ENCODE measurements around the gene PSMC2. TPM values are rescaled to one million over a fixed set of nuclear protein-coding genes. Genes with fewer than 3 reads are reported as not detected.

PSMC2 gene
- total and polyA plus RNA-seq, 2 of the 4 experiments (the other 2 are of a cell fraction): 184 to 311 TPM

GRCh38 chr7:103336761-103337160, 10.7 kb upstream of the PSMC2 start:
- H2BK5ac ChIP-seq (ENCODE audit: low read depth, low read length, poor library complexity, severe bottlenecking): no peak overlapping the region
- no peak overlapping the region for H4K8ac ChIP-seq (ENCODE audit: low read depth in 2 of 2, low read length in 2 of 2)
- in situ Hi-C loops (cut with MboI; ENCODE audit: low sequenced_read_pairs): no loop called here
- H3K4me1 ChIP-seq (ENCODE audit: control insufficient read depth, insufficient read depth, low read length): peaks cover 2% of the 10 kb centered on the region; the same call in 1 of the 2 replicates
- H3K9me1 ChIP-seq (ENCODE audit: insufficient read depth, low read length): 0 out of 2 replicates have a peak, but pooled peaks cover 2% of the 10 kb centered on the region
- intact Hi-C loops (cut with micrococcal nuclease): no loop called here
- no peak overlapping the region for H3K4ac ChIP-seq (ENCODE audit: low read depth, low read length)
- DNase-seq (no peak), ATAC-seq (ENCODE audit: low read depth) (no peak)
- H2AFZ ChIP-seq (replicated peaks; ENCODE audit: low read length, poor library complexity): no peak overlapping the region
- H2AK5ac ChIP-seq (ENCODE audit: low read depth, low read length): no peak overlapping the region
- H3K27me3 ChIP-seq (ENCODE audit: control insufficient read depth, insufficient read depth, low read length): no peaks in the 10 kb centered on the region
- H2BK20ac ChIP-seq (ENCODE audit: low read depth, low read length): no peak overlapping the region
- H3K9me3 ChIP-seq (ENCODE audit: control insufficient read depth, insufficient read depth, low read length): no peaks in the 10 kb centered on the region
- no CpG with 5 or more reads among the region's 2 CpGs for WGBS, 2 experiments (ENCODE audit: extremely low coverage in 2 of 2, insufficient read length in 1 of 2)
- H3K14ac ChIP-seq (replicated peaks; ENCODE audit: low read depth, low read length): no peak overlapping the region
- H3K4me3 ChIP-seq (ENCODE audit: insufficient read depth, low read depth, low read length): no peak overlapping the region
- no peak overlapping the region for H4K5ac ChIP-seq (ENCODE audit: low read depth, low read length)
- no peak overlapping the region for H3K18ac ChIP-seq (ENCODE audit: low read depth, low read length)
- H4K91ac ChIP-seq (ENCODE audit: insufficient read depth, low read depth, low read length): no peak overlapping the region
- no peak overlapping the region for H2AK9ac ChIP-seq (replicated peaks; ENCODE audit: low read depth, low read length, poor library complexity)
- POLR2A ChIA-PET (ENCODE audit: unreplicated experiment): no interaction called here
- no peak overlapping the region for H3K27ac ChIP-seq (ENCODE audit: insufficient read depth, low read length)
- no peak overlapping the region for H3K4me2 ChIP-seq (ENCODE audit: low read depth, low read length)
- dilution Hi-C loops (cut with HindIII; ENCODE audit: low sequenced_read_pairs, unreplicated experiment): no loop called here
- H3K56ac ChIP-seq (ENCODE audit: extremely low read depth, insufficient read depth, low read length): no peak overlapping the region
- no peak for TF ChIP-seq CEBPB (IDR thresholded peaks at IDR 0.05; ENCODE audit: low read depth, low read length)
- TF ChIP-seq USF2 (IDR thresholded peaks at IDR 0.05; ENCODE audit: low read depth, low read length): no peak
- TF ChIP-seq RFX5 (IDR thresholded peaks at IDR 0.05; ENCODE audit: low read depth, low read length): no peak
- TF ChIP-seq FOS (IDR thresholded peaks at IDR 0.05; ENCODE audit: low read depth, low read length): no peak
- no peak for TF ChIP-seq MAFK (IDR thresholded peaks at IDR 0.05; ENCODE audit: low read depth, low read length)
- TF ChIP-seq RCOR1 (IDR thresholded peaks at IDR 0.05; ENCODE audit: insufficient replicate concordance, low read length): no peak
- no peak for TF ChIP-seq SMC3 (IDR thresholded peaks at IDR 0.05; ENCODE audit: low read depth, low read length)
- no peak for TF ChIP-seq ELK1 (IDR thresholded peaks at IDR 0.05; ENCODE audit: borderline replicate concordance, low read depth, low read length)
- TF ChIP-seq BHLHE40 (IDR thresholded peaks at IDR 0.05; ENCODE audit: low read depth, low read length): no peak
- no peak for TF ChIP-seq MXI1 (IDR thresholded peaks at IDR 0.05; ENCODE audit: borderline replicate concordance, low read depth, low read length)
- TF ChIP-seq RAD21 (IDR thresholded peaks at IDR 0.05; ENCODE audit: low read length): no peak
- no peak for TF ChIP-seq MAZ (IDR thresholded peaks at IDR 0.05; ENCODE audit: borderline replicate concordance, low read depth, low read length)
- TF ChIP-seq POLR2A (IDR thresholded peaks at IDR 0.05; ENCODE audit: low read depth, low read length): no peak
- no peak for TF ChIP-seq NFE2L2 (IDR thresholded peaks at IDR 0.05; ENCODE audit: low read depth, low read length)
- TF ChIP-seq CTCF (conservative IDR thresholded peaks at IDR 0.05; ENCODE audit: low read depth, low read length): no peak
- TF ChIP-seq CHD1 (IDR thresholded peaks at IDR 0.05; ENCODE audit: low read depth, low read length): no peak
- H3K23ac ChIP-seq (ENCODE audit: low read depth, low read length): no peak overlapping the region
- peaks cover 17 to 25% of the 10 kb centered on the region in 2 experiments; a peak in 3 of 4 replicates for H3K79me1 ChIP-seq (ENCODE audit: low read depth in 1 of 2, low read length in 2 of 2)
- peaks cover 36% of the 10 kb centered on the region for H3K36me3 ChIP-seq (ENCODE audit: control insufficient read depth, insufficient read depth, low read length)
- H2BK120ac ChIP-seq (ENCODE audit: low read depth, low read length): no peak overlapping the region
- BruUV-seq (replicated peaks): no TSS peak
- CTCF ChIA-PET: no interaction called here
- H4K20me1 ChIP-seq (ENCODE audit: insufficient read depth, low read length): peaks cover 7% of the 10 kb centered on the region; the same call in 1 of the 2 replicates
- H2BK15ac ChIP-seq (ENCODE audit: low read depth, low read length): no peak overlapping the region
- H3K9ac ChIP-seq (ENCODE audit: low read depth, low read length): no peak overlapping the region

Measured in IMR-90 (cell line).